SU-DHL-6 (cell line): ENCODE results near the gene C1QTNF1.

Source experiments
- H2AFZ ChIP-seq: fragments of 200-600 bp; sonication (generic); 2 replicates; pipeline ENCODE4 v1.6.1; 2014; ENCODE audit warnings: low read depth, mild to moderate bottlenecking, moderate library complexity, mixed read lengths, antibody characterized with exemption, low read length; ENCODE audit not compliant: severe bottlenecking
- H3F3A ChIP-seq: fragments of 200-600 bp; shearing (Covaris generic); 2 replicates; pipeline ENCODE4 v1.6.0; 2016; ENCODE audit warnings: antibody characterized with exemption, mild to moderate bottlenecking; ENCODE audit not compliant: insufficient read depth
- H3K27ac ChIP-seq: fragments of 200-600 bp; sonication (generic); 2 replicates; pipeline ENCODE4 v1.5.1; 2016; ENCODE audit warnings: low read depth, mild to moderate bottlenecking, low read length, moderate library complexity, mixed read lengths
- H3K27me3 ChIP-seq: fragments of 200-600 bp; sonication (generic), shearing (Covaris generic); 2 replicates; pipeline ENCODE4 v1.6.0; 2014; ENCODE audit warnings: mild to moderate bottlenecking, low read length
- H3K36me3 ChIP-seq: fragments of 200-600 bp; sonication (generic); 2 replicates; pipeline ENCODE4 v1.6.1; 2014; ENCODE audit warnings: mild to moderate bottlenecking, low read length, mixed read lengths
- H3K4me2 ChIP-seq: fragments of 300-600, 200-600 bp; shearing (Covaris generic), sonication (generic); 2 replicates; pipeline ENCODE4 v1.6.0; 2014; ENCODE audit warnings: low read length, low read depth, mild to moderate bottlenecking; ENCODE audit not compliant: poor library complexity, severe bottlenecking
- H3K4me3 ChIP-seq: fragments of 200-600 bp; sonication (generic); 2 replicates; pipeline ENCODE4 v1.5.1; 2014; ENCODE audit warnings: antibody characterized with exemption, low read length, mild to moderate bottlenecking, mixed read lengths; ENCODE audit not compliant: insufficient read depth, poor library complexity, severe bottlenecking
- H3K79me2 ChIP-seq: fragments of 200-600 bp; sonication (generic); 2 replicates; pipeline ENCODE4 v1.6.1; 2014; ENCODE audit warnings: mild to moderate bottlenecking, low read length, moderate library complexity; ENCODE audit not compliant: insufficient read depth
- H3K9ac ChIP-seq: fragments of 200-600 bp; sonication (generic); 2 replicates; pipeline ENCODE4 v1.7.0; 2014; ENCODE audit warnings: mild to moderate bottlenecking, low read length
- H3K9me2 ChIP-seq: fragments of 200-600 bp; sonication (generic); replicated peaks from 2 replicates; pipeline ENCODE4 v1.6.1; 2014; ENCODE audit warnings: low read length; ENCODE audit not compliant: insufficient read depth
- H3K9me3 ChIP-seq: fragments of 200-600 bp; sonication (generic); 2 replicates; pipeline ENCODE4 v1.6.1; 2014; ENCODE audit warnings: low read length, mixed read lengths; ENCODE audit not compliant: insufficient read depth
- H4K20me1 ChIP-seq: fragments of 200-600 bp; sonication (generic); 2 replicates; pipeline ENCODE4 v1.6.1; 2014; ENCODE audit warnings: low read depth, mild to moderate bottlenecking, antibody characterized with exemption, low read length, moderate library complexity, mixed read lengths
- CTCF ChIP-seq: fragments of 200-600 bp; sonication (generic); IDR thresholded peaks from one replicate; pipeline ENCODE4 v1.5.1; 2017; ENCODE audit warnings: antibody characterized with exemption, mild to moderate bottlenecking, low read length, moderate library complexity; ENCODE audit not compliant: insufficient read depth, poor library complexity, severe bottlenecking
- EZH2phosphoT487 ChIP-seq: fragments of 200-600 bp; sonication (generic), shearing (Covaris generic); conservative IDR thresholded peaks from 2 replicates; pipeline ENCODE4 v1.6.1; 2018; ENCODE audit warnings: mild to moderate bottlenecking, antibody characterized with exemption, low read length, moderate library complexity, mixed read lengths

C1QTNF1 gene

GRCh38 chr17:78977681-78977943 is 46.4 kb upstream of the C1QTNF1 start:
- Histone ChIP-seq H2AFZ (no peak overlapping the region), H3F3A (no peaks in the 10 kb centered on the region), H3K9me3 (no peaks in the 10 kb centered on the region), H3K4me2 (no peak overlapping the region), H3K9me2 (no peaks in the 10 kb centered on the region), H3K9ac (no peak overlapping the region), H3K79me2 (no peaks in the 10 kb centered on the region), H3K27me3 (no peaks in the 10 kb centered on the region), H3K27ac (no peak overlapping the region), H3K36me3 (no peaks in the 10 kb centered on the region), H4K20me1 (no peaks in the 10 kb centered on the region), H3K4me3 (no peak overlapping the region)
- no peak for TF ChIP-seq EZH2phosphoT487
- no peak for TF ChIP-seq CTCF

GRCh38 chr17:78977997-78978973 is 45.7 kb upstream of the C1QTNF1 start:
- Histone ChIP-seq H3K79me2 (no peaks in the 10 kb centered on the region), H2AFZ (no peak overlapping the region), H3K9ac (no peak overlapping the region), H3K27me3 (no peaks in the 10 kb centered on the region), H3K9me3 (no peaks in the 10 kb centered on the region), H3K36me3 (no peaks in the 10 kb centered on the region), H3K27ac (no peak overlapping the region), H3F3A (no peaks in the 10 kb centered on the region), H3K4me3 (no peak overlapping the region), H4K20me1 (no peaks in the 10 kb centered on the region), H3K9me2 (no peaks in the 10 kb centered on the region), H3K4me2 (no peak overlapping the region)
- TF ChIP-seq EZH2phosphoT487 (no peak), CTCF (no peak)

- Histone ChIP-seq H3K9ac (no peak within 1 kb of the TSS), H3K4me3 (no peak within 1 kb of the TSS), H3K27me3 (no peaks in the 10 kb centered on the region), H3K9me3 (no peaks in the 10 kb centered on the region), H2AFZ (no peak within 1 kb of the TSS), H3F3A (no peaks in the 10 kb centered on the region), H4K20me1 (no peaks in the 10 kb centered on the region), H3K79me2 (no peaks in the 10 kb centered on the region), H3K36me3 (no peaks in the 10 kb centered on the region), H3K4me2 (no peak within 1 kb of the TSS), H3K9me2 (no peaks in the 10 kb centered on the region), H3K27ac (no peak within 1 kb of the TSS)
- TF ChIP-seq CTCF (no peak), EZH2phosphoT487 (no peak)
These were observed 44.0 kb upstream of the C1QTNF1 start, which contains the start of gene LGALS3BP for GRCh38 chr17:78979780-78980623. Gene LGALS3BP, minus strand, starts transcription at chr17:78979923. Its CDS starts 2,732 bp downstream, at chr17:78977191.
